NCI-H2227 treated with DMSO at 0.1 percent for 48 hours (cell line): Measurements from ENCODE around the gene FAM3D.

ENCODE experiments used
- DNase-seq: peaks from one replicate; lab custom pipeline; 2025; lab: John Stamatoyannopoulos, UW

Gene FAM3D

DNA sequence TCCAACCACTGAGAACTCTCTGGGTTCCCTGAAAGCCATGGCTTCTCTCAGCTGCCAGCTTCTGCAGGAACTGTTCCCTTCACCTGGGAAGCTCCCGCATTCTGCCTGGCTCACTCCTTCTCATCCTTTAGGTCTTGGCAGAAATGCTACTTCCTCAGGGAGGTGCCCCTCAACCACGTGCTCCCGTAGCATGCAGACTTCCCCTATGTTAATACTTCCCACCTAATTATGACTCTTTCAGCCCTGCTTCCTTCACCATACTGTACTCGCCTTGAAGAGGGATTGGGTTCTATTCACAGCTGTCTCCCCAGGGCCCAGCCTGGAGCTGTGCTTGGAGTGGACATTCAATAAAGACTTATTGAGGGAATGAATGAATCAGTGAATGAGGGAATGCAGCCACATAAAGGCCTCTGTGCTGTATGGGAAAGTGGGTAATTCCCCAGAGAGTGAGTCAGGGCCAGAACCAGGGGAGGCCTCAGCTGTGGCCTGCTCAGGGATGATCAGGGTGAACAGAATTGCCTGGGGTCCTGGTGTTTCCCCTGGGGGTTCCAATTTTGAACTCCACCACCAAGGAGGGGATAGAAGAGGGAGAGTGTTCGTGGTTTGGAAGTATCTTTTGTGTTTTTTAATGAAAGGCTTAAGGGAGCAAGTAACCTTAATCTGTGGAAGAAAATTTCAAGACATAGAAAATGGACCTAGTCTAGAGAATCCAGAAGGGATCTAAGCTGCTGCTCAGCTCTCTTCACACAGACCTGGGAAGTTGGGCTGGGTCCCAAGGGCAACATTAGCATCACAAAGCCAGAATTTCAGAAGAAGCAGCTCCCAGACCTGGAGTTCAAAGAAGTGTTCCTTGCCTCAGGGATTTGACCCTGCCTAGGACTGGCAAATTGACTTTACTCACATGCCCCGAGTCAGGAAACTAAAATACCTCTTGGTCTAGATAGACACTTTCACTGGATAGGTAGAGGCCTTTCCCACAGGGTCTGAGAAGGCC lies 74.8 kb downstream of the FAM3D start:
- DNase-seq, result no peak

DNA sequence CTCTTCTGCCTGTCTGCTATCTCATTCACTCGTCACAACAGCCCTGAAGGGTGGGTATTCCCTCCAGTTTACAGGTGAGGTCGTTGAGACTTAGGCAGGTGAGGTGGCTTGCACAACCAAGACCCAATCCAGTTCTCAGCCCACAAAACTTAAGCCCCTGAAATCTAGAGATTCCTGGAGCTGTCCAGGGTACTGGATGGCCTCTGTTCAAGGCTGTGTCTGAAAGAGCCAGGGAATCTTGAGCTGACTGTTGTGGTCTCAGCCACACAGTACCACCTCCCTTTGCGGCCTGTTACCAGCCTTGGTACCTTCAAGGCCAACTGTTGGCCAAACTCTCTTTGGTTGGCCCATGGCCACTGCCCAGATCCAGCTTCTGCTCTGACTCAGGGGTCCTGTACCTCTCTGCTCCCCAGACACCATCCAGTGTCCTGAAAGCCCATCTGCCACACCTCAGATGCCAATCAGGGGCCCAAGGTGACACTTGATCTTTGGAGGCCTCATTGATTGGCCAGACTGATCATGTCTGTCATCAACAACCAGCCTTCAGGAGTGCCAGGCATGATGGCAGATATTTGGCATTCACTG lies 78.5 kb downstream of the FAM3D start:
- DNase-seq, result no peak

DNA sequence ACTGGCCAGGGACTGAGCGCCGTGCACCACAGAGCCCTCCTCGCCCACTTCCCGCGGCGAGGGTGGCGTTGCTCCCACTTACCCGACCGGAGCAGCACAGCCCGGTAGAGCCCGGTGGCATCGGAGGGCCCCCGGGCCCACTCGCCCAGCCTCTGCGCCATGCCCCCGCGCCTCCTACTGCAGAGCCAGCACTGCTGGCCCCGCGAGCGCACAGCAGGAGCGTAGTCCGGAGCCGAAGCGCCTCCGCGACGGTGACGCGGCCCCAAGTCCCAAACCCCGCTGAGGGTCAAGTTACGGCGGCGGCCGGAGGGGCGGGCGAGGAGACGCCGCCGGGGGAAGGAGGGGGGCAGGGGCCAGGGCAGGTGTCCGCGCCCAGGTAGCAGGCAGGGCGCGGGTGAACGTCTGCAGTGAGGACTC lies 79.8 kb downstream of the FAM3D start:
- DNase-seq, result no peak

DNA sequence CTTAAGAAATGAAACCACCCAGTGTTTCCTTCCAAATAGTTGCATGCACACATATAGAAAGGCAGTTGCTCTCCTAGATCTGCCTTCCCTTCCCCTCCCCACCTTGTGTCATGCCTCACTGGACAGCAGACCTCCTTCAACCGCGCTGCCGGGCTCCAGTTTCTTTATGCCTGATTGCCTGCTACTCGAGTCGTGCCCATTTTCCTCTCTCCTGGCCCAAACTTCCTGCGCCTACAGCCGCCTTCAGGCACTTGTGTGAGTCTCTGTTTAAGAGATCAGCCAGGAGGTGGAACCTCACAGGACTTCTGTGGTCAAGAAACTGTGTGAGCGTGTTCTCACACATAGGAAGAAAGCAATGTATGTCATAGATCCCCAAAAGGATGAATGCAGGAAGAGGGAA lies 80.6 kb downstream of the FAM3D start:
- DNase-seq, result no peak

- DNase-seq, result peak; percentile 29
Observed at GRCh38 chr3:58585005-58585786, 81.4 kb downstream of the FAM3D start.

- no peak for DNase-seq
Observed at GRCh38 chr3:58584690-58585004, 81.9 kb downstream of the FAM3D start.
